Right lobe of liver (tissue), 4 donors: ENCODE data around the gene SUFU.

Source experiments
- POLR2A ChIP-seq: fragments of 450-650 bp; IDR thresholded peaks from one replicate; pipeline ENCODE4 v1.6.1; 2017; ENCODE audit warnings: antibody characterized with exemption, mild to moderate bottlenecking
- TF ChIP-seq, protein P1 (sequence below), 4 donors: fragments of 200-600 bp in 3 of 4; fragments of 450-650 bp in 1 of 4; IDR thresholded peaks; one replicate each; pipeline versions ENCODE4 v1.5.1 to v1.8.0; 2016 to 2022; ENCODE audit warnings: antibody characterized with exemption in 4 of 4, mild to moderate bottlenecking in 2 of 4
- donor health status: DM: no; HTN: no; CAD: no.
- donor health status: DM: no; HTN: no; CAD: no.
- donor health status: DM: no; HTN: yes; CAD: no.

DNA sequence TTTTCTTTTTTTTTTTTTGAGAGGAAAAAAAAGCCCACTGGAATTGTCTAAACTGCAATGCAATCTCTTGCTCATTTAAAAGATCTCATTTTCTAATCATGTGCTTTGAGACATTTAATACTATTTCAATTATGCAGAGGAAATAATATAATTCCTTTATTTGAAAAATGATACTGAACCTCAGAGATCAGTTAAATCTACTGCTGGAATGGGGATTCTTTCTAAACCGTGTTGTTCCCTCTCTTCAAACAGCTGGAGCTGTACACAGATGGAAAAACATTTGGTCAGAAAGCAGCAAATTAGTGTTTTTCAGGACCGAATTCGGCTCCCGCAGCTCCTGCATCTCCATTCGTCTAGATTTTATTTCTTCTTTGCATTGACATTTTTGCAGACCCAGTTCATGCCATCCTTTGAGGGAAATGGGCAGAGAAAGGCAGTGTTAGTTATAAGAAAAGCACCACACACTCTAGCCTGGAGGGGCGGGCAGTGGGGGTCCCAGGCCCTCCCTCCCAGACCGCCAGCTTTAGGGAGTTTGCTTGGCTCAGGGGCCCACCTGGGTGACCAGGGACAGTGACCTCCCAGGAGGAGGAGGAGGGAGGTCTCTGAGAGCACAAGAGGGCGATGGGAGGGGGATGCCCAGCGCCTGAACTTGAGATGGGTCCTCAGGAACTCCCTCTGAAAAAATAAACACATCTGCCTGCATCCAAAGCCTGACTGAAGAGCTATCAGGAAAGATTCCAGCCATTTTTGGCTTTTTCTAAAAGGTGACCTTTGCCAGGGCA is 173.0 kb downstream of the SUFU start:
- TF ChIP-seq, protein P1, sequence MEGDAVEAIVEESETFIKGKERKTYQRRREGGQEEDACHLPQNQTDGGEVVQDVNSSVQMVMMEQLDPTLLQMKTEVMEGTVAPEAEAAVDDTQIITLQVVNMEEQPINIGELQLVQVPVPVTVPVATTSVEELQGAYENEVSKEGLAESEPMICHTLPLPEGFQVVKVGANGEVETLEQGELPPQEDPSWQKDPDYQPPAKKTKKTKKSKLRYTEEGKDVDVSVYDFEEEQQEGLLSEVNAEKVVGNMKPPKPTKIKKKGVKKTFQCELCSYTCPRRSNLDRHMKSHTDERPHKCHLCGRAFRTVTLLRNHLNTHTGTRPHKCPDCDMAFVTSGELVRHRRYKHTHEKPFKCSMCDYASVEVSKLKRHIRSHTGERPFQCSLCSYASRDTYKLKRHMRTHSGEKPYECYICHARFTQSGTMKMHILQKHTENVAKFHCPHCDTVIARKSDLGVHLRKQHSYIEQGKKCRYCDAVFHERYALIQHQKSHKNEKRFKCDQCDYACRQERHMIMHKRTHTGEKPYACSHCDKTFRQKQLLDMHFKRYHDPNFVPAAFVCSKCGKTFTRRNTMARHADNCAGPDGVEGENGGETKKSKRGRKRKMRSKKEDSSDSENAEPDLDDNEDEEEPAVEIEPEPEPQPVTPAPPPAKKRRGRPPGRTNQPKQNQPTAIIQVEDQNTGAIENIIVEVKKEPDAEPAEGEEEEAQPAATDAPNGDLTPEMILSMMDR (IDR thresholded peaks at IDR 0.05) = no peak
- no peak for TF ChIP-seq POLR2A
